ENCODE measurements around the gene ABCB8. TPM values are rescaled to one million over a fixed set of nuclear protein-coding genes. Genes with fewer than 3 reads are reported as not detected.

The ABCB8 gene
- total RNA-seq, 2 experiments from 2014 or later = 57.0 to 62.2 TPM

DNA sequence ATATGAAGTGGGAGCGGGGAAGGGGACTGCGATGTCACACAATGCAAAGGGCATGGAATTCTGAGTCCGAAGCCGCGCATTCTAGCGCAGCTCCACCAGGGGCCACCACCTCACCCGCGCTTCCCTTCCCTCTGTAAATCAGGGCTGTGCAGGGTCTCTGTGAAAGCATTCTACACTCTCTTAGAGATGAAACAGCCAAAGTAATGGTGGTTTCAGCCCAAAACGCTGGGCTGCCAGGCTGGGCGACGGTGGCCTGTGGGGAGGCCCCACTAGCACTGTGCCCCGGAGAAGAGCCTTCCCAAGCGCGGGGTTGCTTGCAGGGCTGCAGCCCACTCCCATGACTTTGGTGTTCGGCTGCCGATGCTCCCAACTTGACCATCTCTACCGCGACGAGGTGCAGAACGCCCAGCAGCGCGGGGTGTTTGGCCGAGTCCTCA is 15.3 kb upstream of the ABCB8 start:
- Mint-ChIP-seq H3K36me3 (ENCODE audit: low read depth) (peaks cover 8% of the 10 kb centered on the region), H3K27me3 (no peaks in the 10 kb centered on the region), H3K4me3 (peak overlapping the region; percentile 86), H3K27ac (peak overlapping the region; percentile 97), H3K9me3 (no peaks in the 10 kb centered on the region), H3K4me1 (ENCODE audit: low read depth) (peaks cover 88% of the 10 kb centered on the region)
- POLR2A ChIA-PET = interaction anchor here (1.3 to 8.5 kb wide), 6 partner anchors 8 to 329 kb away, joined by 3 to 77 read pairs (median 9); partner anchors contain the start of genes ABCB8, CDK5 and NUB1
- TF ChIP-seq, protein P1, sequence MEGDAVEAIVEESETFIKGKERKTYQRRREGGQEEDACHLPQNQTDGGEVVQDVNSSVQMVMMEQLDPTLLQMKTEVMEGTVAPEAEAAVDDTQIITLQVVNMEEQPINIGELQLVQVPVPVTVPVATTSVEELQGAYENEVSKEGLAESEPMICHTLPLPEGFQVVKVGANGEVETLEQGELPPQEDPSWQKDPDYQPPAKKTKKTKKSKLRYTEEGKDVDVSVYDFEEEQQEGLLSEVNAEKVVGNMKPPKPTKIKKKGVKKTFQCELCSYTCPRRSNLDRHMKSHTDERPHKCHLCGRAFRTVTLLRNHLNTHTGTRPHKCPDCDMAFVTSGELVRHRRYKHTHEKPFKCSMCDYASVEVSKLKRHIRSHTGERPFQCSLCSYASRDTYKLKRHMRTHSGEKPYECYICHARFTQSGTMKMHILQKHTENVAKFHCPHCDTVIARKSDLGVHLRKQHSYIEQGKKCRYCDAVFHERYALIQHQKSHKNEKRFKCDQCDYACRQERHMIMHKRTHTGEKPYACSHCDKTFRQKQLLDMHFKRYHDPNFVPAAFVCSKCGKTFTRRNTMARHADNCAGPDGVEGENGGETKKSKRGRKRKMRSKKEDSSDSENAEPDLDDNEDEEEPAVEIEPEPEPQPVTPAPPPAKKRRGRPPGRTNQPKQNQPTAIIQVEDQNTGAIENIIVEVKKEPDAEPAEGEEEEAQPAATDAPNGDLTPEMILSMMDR (IDR thresholded peaks at IDR 0.05) = peak; percentile 36
- peak overlapping the region; percentile 86 to 97 for H3K27ac ChIP-seq (ENCODE audit: low read depth in 1 of 2, low read length in 2 of 2)
- H3K36me3 ChIP-seq (ENCODE audit: insufficient read depth, low read length) = no peaks in the 10 kb centered on the region
- intact Hi-C loops (cut with DNase I, micrococcal nuclease) = loop anchor here (5.0 to 10.0 kb wide), 3 partner anchors 36 to 922 kb away; partner anchors contain the start of gene KCNH2 (in 1 of the 2)
- peak overlapping the region; percentile 16 for H3K4me3 ChIP-seq (ENCODE audit: low read length)
- ATAC-seq (ENCODE audit: poor library complexity) (peak; percentile 10), DNase-seq (peak in 3 of 14 experiments; percentile 43 to 63 (median 63))
- H3K27me3 ChIP-seq (ENCODE audit: control insufficient read depth in 1 of 2, insufficient read depth in 2 of 2, low read length in 2 of 2) = no peaks in the 10 kb centered on the region
- H3K4me1 ChIP-seq (ENCODE audit: insufficient read depth, low read length) = peaks cover 99% of the 10 kb centered on the region
- peaks cover 0 to 6% of the 10 kb centered on the region in 2 experiments for H3K9me3 ChIP-seq (ENCODE audit: control insufficient read depth in 1 of 2, insufficient read depth in 1 of 2, low read length in 2 of 2)
- CTCF ChIA-PET = interaction anchor here (1.5 to 2.6 kb wide), 2 partner anchors 15 to 24 kb away, joined by 5 to 10 read pairs; partner anchors contain the start of gene ABCB8

DNA sequence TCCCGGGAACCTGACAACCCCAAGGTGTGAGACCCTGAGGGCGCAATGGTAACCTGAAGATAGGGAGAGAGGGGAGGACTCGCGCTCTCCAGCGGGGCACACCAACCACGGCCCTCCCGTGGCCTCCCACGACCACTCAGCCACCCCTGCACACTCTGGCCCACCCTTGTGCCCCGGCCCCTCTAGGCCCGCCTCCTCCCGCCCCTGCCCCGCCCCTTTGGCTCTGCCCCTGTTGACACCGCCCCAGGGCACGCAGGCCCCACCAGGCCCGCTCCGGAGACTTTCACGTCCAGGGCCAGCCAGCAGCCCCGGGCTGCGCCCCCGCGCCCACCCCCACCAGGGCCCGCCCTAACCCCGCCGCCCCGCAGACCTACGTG is 14.9 kb upstream of the ABCB8 start:
- Mint-ChIP-seq H3K36me3 (ENCODE audit: low read depth) (peaks cover 8% of the 10 kb centered on the region), H3K27me3 (no peaks in the 10 kb centered on the region), H3K27ac (peak overlapping the region; percentile 97), H3K9me3 (no peaks in the 10 kb centered on the region), H3K4me3 (peak overlapping the region; percentile 91), H3K4me1 (ENCODE audit: low read depth) (peaks cover 88% of the 10 kb centered on the region)
- Histone ChIP-seq H3K4me3 (ENCODE audit: low read length) (peak overlapping the region; percentile 16), H3K27me3 (ENCODE audit: control insufficient read depth in 1 of 2, insufficient read depth in 2 of 2, low read length in 2 of 2) (no peaks in the 10 kb centered on the region), H3K27ac (ENCODE audit: low read depth in 1 of 2, low read length in 2 of 2) (peak overlapping the region; percentile 97 to 99), H3K9me3 (ENCODE audit: control insufficient read depth in 1 of 2, insufficient read depth in 1 of 2, low read length in 2 of 2) (peaks cover 0 to 6% of the 10 kb centered on the region in 2 experiments), H3K4me1 (ENCODE audit: insufficient read depth, low read length) (peaks cover 99% of the 10 kb centered on the region), H3K36me3 (ENCODE audit: insufficient read depth, low read length) (no peaks in the 10 kb centered on the region)
- DNase-seq (peak in 1 of 14 experiments; percentile 51), ATAC-seq (ENCODE audit: poor library complexity) (no peak)
- ChIA-PET POLR2A (interaction anchor here (0.8 to 8.5 kb wide), 15 partner anchors 9 to 328 kb away, joined by 3 to 77 read pairs (median 4); partner anchors contain the start of genes ABCB8, CDK5 and NUB1), CTCF (interaction anchor here (0.8 to 2.6 kb wide), 3 partner anchors 15 to 45 kb away, joined by 3 to 10 read pairs (median 5); partner anchors contain the start of gene ABCB8)
- intact Hi-C loops (cut with DNase I, micrococcal nuclease) = loop anchor here (5.0 to 10.0 kb wide), 3 partner anchors 36 to 921 kb away; partner anchors contain the start of gene KCNH2 (in 1 of the 2)
- TF ChIP-seq, protein P1 (IDR thresholded peaks at IDR 0.05) = no peak

DNA sequence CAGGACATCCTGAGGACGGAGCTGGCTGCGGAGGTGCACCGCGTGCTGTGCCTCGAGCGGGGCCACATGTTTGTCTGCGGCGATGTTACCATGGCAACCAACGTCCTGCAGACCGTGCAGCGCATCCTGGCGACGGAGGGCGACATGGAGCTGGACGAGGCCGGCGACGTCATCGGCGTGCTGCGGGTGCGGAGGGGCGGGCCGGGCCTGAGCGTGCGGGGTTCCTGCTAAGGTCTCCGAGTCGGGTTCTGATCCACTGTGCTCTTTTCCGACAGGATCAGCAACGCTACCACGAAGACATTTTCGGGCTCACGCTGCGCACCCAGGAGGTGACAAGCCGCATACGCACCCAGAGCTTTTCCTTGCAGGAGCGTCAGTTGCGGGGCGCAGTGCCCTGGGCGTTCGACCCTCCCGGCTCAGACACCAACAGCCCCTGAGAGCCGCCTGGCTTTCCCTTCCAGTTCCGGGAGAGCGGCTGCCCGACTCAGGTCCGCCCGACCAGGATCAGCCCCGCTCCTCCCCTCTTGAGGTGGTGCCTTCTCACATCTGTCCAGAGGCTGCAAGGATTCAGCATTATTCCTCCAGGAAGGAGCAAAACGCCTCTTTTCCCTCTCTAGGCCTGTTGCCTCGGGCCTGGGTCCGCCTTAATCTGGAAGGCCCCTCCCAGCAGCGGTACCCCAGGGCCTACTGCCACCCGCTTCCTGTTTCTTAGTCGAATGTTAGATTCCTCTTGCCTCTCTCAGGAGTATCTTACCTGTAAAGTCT is 14.3 kb upstream of the ABCB8 start:
- Mint-ChIP-seq H3K4me1 (ENCODE audit: low read depth) (peaks cover 88% of the 10 kb centered on the region), H3K27me3 (no peaks in the 10 kb centered on the region), H3K9me3 (no peaks in the 10 kb centered on the region), H3K27ac (peak overlapping the region; percentile 97), H3K36me3 (ENCODE audit: low read depth) (peaks cover 8% of the 10 kb centered on the region), H3K4me3 (peak overlapping the region; percentile 91)
- ChIA-PET POLR2A (interaction anchor here (0.8 to 8.5 kb wide), 16 partner anchors 8 to 112 kb away, joined by 3 to 77 read pairs (median 4); partner anchors contain the start of genes ABCB8, CDK5, NOS3 and SLC4A2), CTCF (interaction anchor here (0.7 to 2.6 kb wide), 6 partner anchors 14 to 54 kb away, joined by 3 to 10 read pairs (median 3); partner anchors contain the start of gene ABCB8)
- TF ChIP-seq, protein P1 (IDR thresholded peaks at IDR 0.05) = no peak
- Histone ChIP-seq H3K4me1 (ENCODE audit: insufficient read depth, low read length) (peaks cover 97% of the 10 kb centered on the region), H3K9me3 (ENCODE audit: control insufficient read depth in 1 of 2, insufficient read depth in 1 of 2, low read length in 2 of 2) (peaks cover 0 to 6% of the 10 kb centered on the region in 2 experiments), H3K27ac (ENCODE audit: low read depth in 1 of 2, low read length in 2 of 2) (peak overlapping the region; percentile 97 to 99), H3K27me3 (ENCODE audit: control insufficient read depth in 1 of 2, insufficient read depth in 2 of 2, low read length in 2 of 2) (no peaks in the 10 kb centered on the region), H3K4me3 (ENCODE audit: low read length) (peak overlapping the region; percentile 72), H3K36me3 (ENCODE audit: insufficient read depth, low read length) (no peaks in the 10 kb centered on the region)
- peak; percentile 80 to 99 (median 90) for DNase-seq
- intact Hi-C loops (cut with DNase I, micrococcal nuclease) = loop anchor here (1.0 to 10.0 kb wide), 5 partner anchors 14 to 921 kb away; partner anchors contain the start of genes ABCB8 (in 2 of the 2) and KCNH2 (in 1 of the 2)
- peak; percentile 62 for ATAC-seq (ENCODE audit: poor library complexity)
